Fibroblast of the aortic adventitia (primary cell): ENCODE results near the gene SERPINF2. TPM values are rescaled to one million over a fixed set of nuclear protein-coding genes. Genes with fewer than 3 reads are reported as not detected.

Experiments
- DNase-seq: peaks from one replicate; pipeline ENCODE4 v3.0.0-alpha.2; 2010; ENCODE audit warnings: low read depth
- H3K4me3 ChIP-seq: 2 replicates; pipeline ENCODE4 v1.5.1; 2011; ENCODE audit warnings: low read depth, mild to moderate bottlenecking, control low read depth, low read length, moderate library complexity
- CTCF ChIP-seq: IDR thresholded peaks from 2 replicates; pipeline ENCODE4 v1.5.1; 2011; ENCODE audit warnings: mild to moderate bottlenecking, low read length, control low read depth, inconsistent platforms; ENCODE audit not compliant: insufficient read depth
- total RNA-seq: library from RNA; depleted of rRNA; stranded (reverse); fragments of >200 nt; gene quantifications from 2 replicates; pipeline ENCODE4 v1.2.3, GENCODE V29; 2012; ENCODE audit warnings: low replicate concordance

The SERPINF2 gene
- total RNA-seq, 1 donor: 0.18 TPM

- H3K4me3 ChIP-seq: no peak overlapping the region
- no peak for TF ChIP-seq CTCF
- DNase-seq: no peak
These were observed 12.7 kb downstream of the SERPINF2 start for GRCh38 chr17:1755252-1755826.

- no peak for DNase-seq
- TF ChIP-seq CTCF: no peak
- H3K4me3 ChIP-seq: no peak overlapping the region
These were observed 13.2 kb downstream of the SERPINF2 start for GRCh38 chr17:1755827-1756262.

- DNase-seq: no peak
- no peak for TF ChIP-seq CTCF
- no peak overlapping the region for H3K4me3 ChIP-seq
These were observed 16.1 kb downstream of the SERPINF2 start for GRCh38 chr17:1758807-1759206.

- no peak for TF ChIP-seq CTCF
- no peak overlapping the region for H3K4me3 ChIP-seq
- DNase-seq: no peak
These were observed 16.9 kb downstream of the SERPINF2 start for GRCh38 chr17:1759529-1759928.

- peak overlapping the region; percentile 85 for H3K4me3 ChIP-seq
- no peak for TF ChIP-seq CTCF
- peak; percentile 84 for DNase-seq
These were observed 19.7 kb downstream of the SERPINF2 start for GRCh38 chr17:1762233-1762900.

- DNase-seq: peak; percentile 93
- H3K4me3 ChIP-seq: peak overlapping the region; percentile 85
- TF ChIP-seq CTCF: no peak
These were observed 20.5 kb downstream of the SERPINF2 start for GRCh38 chr17:1762901-1763898.
